Measurements from ENCODE around the gene CIB1. TPM values are rescaled to one million over a fixed set of nuclear protein-coding genes. Genes with fewer than 3 reads are reported as not detected.

The CIB1 gene
- total and polyA plus RNA-seq, 2 donors from 2014 or later = 158 to 321 TPM

DNA sequence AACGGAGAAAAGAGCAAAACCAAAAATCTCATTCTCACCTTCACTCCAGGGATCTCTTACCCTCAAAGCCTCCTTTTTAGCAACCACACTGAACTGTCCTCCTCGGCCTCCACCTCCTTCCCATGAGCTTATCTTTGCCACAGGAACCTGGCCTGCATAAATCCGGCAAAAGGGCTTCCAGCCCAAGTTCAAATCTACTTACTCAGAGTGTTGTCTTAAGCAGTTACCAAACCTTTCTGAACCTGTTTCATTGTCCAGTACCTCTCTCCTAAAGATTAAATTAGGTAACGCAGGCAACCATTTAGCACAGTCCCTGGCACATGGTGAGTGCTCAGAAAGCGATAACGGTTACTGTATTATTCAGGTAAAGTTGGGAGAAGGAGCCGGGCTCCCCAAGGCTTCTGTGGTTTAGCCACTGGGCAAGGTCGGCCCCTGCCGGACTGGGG lies 777 bp downstream of the CIB1 start:
- Histone ChIP-seq H3K9ac (ENCODE audit: low read length in 3 of 3) (peak overlapping the region; percentile 16 to 83 (median 45)), H3K4me3 (ENCODE audit: low read length in 3 of 3) (peak overlapping the region; percentile 45 to 71 (median 56)), H3K27ac (ENCODE audit: low read depth in 2 of 2, low read length in 2 of 2) (peak overlapping the region; percentile 89 to 97), H3K4me1 (ENCODE audit: control insufficient read depth in 2 of 3, insufficient read depth in 2 of 3, low read depth in 1 of 3, low read length in 3 of 3) (peaks cover 0 to 33% (median 23%) of the 10 kb centered on the region in 3 donors), H3K36me3 (ENCODE audit: control insufficient read depth in 2 of 3, insufficient read depth in 3 of 3, low read length in 3 of 3) (peaks cover 0 to 24% (median 13%) of the 10 kb centered on the region in 3 donors), H3K9me3 (ENCODE audit: control insufficient read depth in 2 of 3, insufficient read depth in 1 of 3, low read length in 3 of 3) (no peaks in the 10 kb centered on the region), H3K27me3 (ENCODE audit: control insufficient read depth, insufficient read depth, low read length) (no peaks in the 10 kb centered on the region)
- intact Hi-C loops (cut with DNase I) = no loop called here
- TF ChIP-seq CTCF (IDR thresholded peaks at IDR 0.05; ENCODE audit: borderline replicate concordance, extremely low read depth, insufficient read depth) = no peak
- FAIRE-seq = no peak
- peak in 1 of 5 donors; percentile 61 for DNase-seq

- H3K9me3 ChIP-seq (ENCODE audit: control insufficient read depth in 2 of 3, insufficient read depth in 1 of 3, low read length in 3 of 3) = no peaks in the 10 kb centered on the region
- intact Hi-C loops (cut with DNase I) = no loop called here
- TF ChIP-seq CTCF (IDR thresholded peaks at IDR 0.05; ENCODE audit: borderline replicate concordance, extremely low read depth, insufficient read depth) = no peak
- peak overlapping the region in 1 of 2 donors; percentile 61 for H3K27ac ChIP-seq (ENCODE audit: low read depth in 2 of 2, low read length in 2 of 2)
- peaks cover 0 to 33% (median 23%) of the 10 kb centered on the region in 3 donors for H3K4me1 ChIP-seq (ENCODE audit: control insufficient read depth in 2 of 3, insufficient read depth in 2 of 3, low read depth in 1 of 3, low read length in 3 of 3)
- DNase-seq (peak in 2 of 5 donors; percentile 34 to 37), FAIRE-seq (no peak)
- no peaks in the 10 kb centered on the region for H3K27me3 ChIP-seq (ENCODE audit: control insufficient read depth, insufficient read depth, low read length)
- peak overlapping the region in 2 of 3 donors; percentile 56 to 71 for H3K4me3 ChIP-seq (ENCODE audit: low read length in 3 of 3)
- peak overlapping the region in 1 of 3 donors; percentile 41 for H3K9ac ChIP-seq (ENCODE audit: low read length in 3 of 3)
- H3K36me3 ChIP-seq (ENCODE audit: control insufficient read depth in 2 of 3, insufficient read depth in 3 of 3, low read length in 3 of 3) = peaks cover 0 to 26% (median 13%) of the 10 kb centered on the region in 3 donors
These were observed 1.5 kb downstream of the CIB1 start for GRCh38 chr15:90232196-90232595.

GRCh38 chr15:90231028-90232017 lies 2.4 kb downstream of the CIB1 start:
- peak overlapping the region; percentile 17 to 61 for H3K27ac ChIP-seq (ENCODE audit: low read depth in 2 of 2, low read length in 2 of 2)
- H3K9ac ChIP-seq (ENCODE audit: low read length in 3 of 3) = peak overlapping the region in 1 of 3 donors; percentile 41
- FAIRE-seq (no peak), DNase-seq (peak in 1 of 5 donors; percentile 80)
- peak overlapping the region in 1 of 3 donors; percentile 56 for H3K4me3 ChIP-seq (ENCODE audit: low read length in 3 of 3)
- no peaks in the 10 kb centered on the region for H3K27me3 ChIP-seq (ENCODE audit: control insufficient read depth, insufficient read depth, low read length)
- no peak for TF ChIP-seq CTCF (IDR thresholded peaks at IDR 0.05; ENCODE audit: borderline replicate concordance, extremely low read depth, insufficient read depth)
- H3K36me3 ChIP-seq (ENCODE audit: control insufficient read depth in 2 of 3, insufficient read depth in 3 of 3, low read length in 3 of 3) = peaks cover 0 to 26% (median 15%) of the 10 kb centered on the region in 3 donors
- peaks cover 0 to 33% (median 23%) of the 10 kb centered on the region in 3 donors for H3K4me1 ChIP-seq (ENCODE audit: control insufficient read depth in 2 of 3, insufficient read depth in 2 of 3, low read depth in 1 of 3, low read length in 3 of 3)
- intact Hi-C loops (cut with DNase I) = no loop called here
- no peaks in the 10 kb centered on the region for H3K9me3 ChIP-seq (ENCODE audit: control insufficient read depth in 2 of 3, insufficient read depth in 1 of 3, low read length in 3 of 3)
